ENCODE data around the gene GNG7.
"Not testable (repeated sequence)": the region's sequence is repeated elsewhere in the genome, so short reads cannot be mapped to it uniquely, and the experiment has no call there.

GRCh38 chr19:2493448-2493847, 209.0 kb downstream of the GNG7 start:
- TF ChIP-seq, protein P1, sequence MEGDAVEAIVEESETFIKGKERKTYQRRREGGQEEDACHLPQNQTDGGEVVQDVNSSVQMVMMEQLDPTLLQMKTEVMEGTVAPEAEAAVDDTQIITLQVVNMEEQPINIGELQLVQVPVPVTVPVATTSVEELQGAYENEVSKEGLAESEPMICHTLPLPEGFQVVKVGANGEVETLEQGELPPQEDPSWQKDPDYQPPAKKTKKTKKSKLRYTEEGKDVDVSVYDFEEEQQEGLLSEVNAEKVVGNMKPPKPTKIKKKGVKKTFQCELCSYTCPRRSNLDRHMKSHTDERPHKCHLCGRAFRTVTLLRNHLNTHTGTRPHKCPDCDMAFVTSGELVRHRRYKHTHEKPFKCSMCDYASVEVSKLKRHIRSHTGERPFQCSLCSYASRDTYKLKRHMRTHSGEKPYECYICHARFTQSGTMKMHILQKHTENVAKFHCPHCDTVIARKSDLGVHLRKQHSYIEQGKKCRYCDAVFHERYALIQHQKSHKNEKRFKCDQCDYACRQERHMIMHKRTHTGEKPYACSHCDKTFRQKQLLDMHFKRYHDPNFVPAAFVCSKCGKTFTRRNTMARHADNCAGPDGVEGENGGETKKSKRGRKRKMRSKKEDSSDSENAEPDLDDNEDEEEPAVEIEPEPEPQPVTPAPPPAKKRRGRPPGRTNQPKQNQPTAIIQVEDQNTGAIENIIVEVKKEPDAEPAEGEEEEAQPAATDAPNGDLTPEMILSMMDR (conservative IDR thresholded peaks at IDR 0.05; ENCODE audit: low read length) = not testable (repeated sequence)
- TF ChIP-seq EZH2phosphoT487 (IDR thresholded peaks at IDR 0.05; ENCODE audit: borderline replicate concordance) = not testable (repeated sequence)
